Cerebellar nuclear complex (tissue), 1 donor: ENCODE measurements around the gene PREX1.
"Not testable (repeated sequence)": the region's sequence is repeated elsewhere in the genome, so short reads cannot be mapped to it uniquely, and the experiment has no call there.

Source experiments
- DNase-seq, 2 experiments: peaks; one replicate each; lab custom pipeline; 2025; lab: John Stamatoyannopoulos, UW

PREX1 gene

DNA sequence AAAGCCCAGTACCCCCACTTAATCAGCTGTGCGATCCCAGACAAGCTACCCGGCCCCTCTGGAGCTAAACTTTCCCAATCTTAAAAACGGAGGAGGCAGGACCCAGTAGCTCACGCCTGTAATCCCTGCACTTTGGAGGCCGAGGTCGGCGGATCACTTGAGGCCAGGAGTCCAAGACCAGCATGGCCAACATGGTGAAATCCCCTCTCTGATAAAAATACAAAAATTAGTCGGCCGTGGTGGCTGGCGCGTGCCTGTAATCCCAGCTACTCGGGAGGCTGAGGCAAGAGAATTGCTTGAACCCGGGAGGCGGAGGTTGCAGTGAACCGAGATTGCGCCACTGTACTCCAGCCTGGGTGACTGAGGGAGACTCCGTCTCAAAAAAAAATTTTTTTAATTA is 1.3 kb downstream of the PREX1 start:
- DNase-seq, result not testable (repeated sequence)

DNA sequence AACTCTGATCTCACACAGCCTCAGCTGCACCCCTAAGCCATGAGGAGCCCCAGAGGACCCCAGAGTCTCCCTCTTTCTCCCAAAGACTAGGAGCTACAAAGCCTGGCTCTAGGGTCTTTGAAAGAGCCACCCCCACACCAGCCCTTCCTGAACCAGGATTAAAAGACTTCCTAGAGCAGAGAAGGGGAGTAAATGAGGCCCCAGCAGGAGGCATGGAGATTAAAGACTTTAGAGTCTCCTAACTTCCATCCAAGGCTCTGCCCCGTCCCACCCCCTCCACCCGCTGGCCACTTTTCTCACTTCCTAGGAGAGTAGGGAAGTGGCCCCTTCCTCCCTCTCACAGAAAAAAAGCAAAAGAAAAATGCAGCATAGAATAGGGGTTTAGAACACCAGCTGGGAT is 1.7 kb downstream of the PREX1 start:
- DNase-seq, result no peak

DNA sequence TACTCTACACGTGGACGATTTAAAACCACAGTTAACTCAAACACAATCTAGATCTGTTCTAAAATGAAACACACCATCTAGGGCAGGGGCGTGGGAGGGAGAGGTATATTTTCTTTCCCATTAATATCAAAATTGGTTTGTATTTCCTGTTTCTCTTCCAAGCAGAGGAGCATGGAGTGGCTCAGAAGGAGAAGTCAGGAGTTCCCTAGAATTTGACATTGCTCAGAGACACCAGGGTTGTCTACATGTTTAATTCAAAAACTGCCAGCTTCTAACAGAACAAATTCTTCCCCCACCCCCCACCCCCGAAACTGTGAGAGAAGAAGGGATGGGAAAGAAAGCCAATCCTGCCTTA is 2.3 kb downstream of the PREX1 start:
- no peak for DNase-seq

DNA sequence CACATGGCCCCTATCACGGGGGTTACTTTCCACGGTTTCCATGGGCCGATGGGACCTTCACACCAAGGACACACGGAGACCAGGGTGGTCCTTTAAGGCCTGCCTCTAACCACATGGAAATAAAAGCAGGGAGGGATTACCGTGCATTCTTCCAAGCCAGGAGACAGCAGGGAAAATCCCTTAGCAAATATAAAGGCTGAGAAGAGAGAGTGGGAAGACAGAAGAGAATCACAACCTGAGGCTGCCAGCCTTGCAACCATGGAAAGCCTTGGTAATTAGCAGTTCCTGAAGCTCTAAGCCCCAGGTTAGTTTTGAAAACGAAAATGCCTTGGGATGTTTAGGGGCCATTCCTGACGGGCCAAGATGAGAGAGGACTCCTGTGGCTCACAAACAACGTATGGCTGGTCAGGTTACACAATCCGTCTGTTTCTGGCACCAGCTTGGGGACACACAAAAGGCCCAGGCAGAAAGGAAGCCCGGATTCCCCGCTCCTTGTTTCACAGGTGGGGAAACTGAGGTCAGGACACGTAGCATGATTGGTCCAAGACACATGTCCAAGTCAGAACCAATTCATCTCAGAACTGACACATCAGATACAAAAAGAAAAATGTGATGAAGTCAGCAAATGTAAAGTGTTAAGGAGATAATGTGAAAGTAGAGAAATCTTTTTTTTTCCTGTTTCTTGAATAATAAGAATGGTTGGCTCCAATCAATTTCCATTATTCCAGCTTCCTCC is 2.8 kb downstream of the PREX1 start:
- DNase-seq, result no peak

DNA sequence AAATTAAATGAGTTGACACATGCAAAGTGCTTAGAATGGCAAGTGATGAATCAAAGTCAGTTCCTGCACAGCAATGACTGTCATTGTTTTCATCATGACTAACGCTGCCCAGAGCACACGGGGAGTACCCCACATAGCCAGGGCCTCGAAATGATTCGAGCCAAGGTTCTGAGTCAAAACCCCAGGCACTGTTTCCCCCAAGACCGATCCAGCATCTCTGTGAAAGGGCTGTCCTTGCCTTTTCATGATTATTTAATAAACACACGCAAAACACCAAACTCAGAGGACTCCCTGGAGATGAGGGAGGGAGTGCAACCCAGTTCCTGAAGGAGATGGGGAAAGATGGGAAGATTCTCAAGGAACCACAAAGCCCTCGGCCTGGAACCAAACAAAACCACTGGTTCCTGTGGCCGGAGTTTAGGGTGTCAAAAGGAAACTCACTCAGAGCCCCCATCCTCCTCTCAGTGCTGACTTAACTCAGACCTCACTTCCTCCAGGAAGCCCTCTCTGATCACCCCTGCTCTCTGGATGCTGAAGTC is 3.8 kb downstream of the PREX1 start:
- DNase-seq, result no peak

DNA sequence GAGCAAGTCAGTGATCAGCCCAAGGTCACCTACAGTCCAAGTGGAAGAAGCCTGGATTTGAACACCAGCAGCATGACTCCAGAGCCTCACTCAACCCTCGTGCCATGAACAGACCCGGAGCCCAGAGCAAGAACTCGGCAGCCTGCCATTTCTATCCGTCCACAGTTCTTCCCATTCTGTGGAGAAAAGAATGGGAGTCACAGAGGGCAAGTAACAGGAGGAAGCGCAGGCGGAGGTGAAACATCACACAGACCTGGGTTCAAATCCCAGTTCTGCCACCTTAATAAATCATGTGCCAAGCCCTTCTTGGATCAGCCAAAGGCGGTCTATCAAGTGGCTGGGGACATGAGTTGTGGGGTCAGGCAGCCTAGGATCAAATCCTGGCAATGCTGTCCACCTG is 4.3 kb downstream of the PREX1 start:
- DNase-seq, result no peak

DNA sequence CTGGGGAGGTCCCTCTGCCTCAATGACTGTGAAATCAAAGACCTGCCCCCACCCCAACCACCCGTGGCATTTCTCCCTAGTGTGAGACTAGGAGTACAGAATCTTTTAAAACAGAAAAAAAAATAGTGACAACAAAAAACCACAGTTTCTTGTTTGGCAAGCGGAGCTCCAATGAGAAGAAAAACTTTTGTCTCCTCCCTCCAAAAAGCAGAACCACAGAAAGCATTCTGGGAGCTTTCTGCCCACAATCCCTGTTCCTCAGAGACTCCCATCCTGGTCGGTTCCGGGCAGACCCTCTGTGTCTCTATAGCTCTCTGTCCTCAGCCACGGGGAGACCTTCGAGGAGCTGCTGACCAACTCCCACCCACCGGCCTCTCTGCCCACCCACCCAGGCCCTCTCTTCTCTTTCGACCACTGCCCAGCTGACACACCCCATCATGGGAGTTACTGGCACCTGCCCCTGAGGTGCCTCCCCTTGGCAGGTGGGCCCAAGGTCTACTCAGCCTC is 4.9 kb downstream of the PREX1 start:
- DNase-seq, result no peak

DNA sequence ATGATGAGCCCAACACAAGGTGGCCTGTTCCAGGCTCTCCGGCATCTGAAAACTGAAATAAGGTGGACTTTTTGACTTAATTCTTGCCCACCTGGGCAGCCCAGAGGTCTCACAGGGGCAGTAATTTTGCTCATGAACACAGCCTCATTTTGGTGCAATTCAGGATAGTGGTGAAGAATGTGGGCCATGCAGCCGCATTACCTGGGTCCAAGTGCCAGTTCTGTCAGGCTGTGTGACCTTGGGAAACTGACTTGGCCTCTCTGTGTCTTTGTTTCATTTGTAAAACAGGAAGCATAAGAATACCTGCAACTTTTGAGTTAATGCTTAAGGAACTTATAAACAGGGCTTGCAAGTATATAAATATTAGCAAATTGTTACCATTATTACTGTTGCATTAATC is 5.6 kb downstream of the PREX1 start:
- no peak for DNase-seq

DNA sequence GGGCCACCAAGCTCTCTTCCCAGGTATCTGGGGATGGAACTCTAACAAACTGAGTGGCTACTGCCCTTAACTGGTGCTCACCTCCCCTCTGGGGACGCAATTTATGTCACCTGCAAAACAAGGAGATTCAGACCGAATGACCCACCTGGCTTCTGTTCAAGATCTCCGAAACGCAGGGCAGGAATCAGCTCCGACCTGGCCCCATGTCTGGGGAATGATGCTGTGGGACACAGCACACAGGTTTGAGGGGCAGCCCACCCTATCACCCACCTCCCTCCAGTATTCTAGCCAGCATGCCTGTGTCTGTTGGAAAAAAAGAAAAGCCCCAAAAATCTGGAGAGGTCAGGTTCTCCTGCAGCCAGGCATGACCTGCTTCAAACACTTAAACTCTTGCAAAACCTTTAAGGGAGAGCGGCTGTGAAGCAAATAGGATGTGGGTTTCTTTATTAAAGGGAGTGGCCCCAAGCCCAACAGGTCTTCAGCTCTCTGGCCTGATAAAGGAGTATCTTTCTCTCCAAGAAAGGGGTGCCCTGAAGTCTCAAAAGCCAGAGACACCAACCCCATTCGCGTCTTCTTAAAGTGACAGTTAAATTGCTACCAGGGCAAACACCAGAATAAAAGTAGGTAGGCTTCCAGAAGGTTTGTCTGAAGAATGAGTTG is 6.4 kb downstream of the PREX1 start:
- DNase-seq, result no peak

DNA sequence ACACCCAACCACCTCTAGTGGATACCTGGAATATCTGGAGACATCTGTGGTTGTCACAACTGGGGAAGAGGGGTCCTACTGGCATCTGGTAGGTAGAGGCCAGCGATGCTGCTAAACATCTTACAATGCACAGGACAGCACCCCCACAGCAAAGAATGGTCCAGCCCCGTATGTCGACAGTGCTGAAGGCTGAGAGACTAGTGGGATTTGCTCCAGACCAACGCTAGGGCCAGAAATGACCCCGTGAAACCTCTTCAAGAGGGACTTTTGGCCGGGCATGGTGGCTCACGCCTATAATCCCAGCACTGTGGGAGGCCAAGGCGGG is 7.2 kb downstream of the PREX1 start:
- DNase-seq, result no peak

DNA sequence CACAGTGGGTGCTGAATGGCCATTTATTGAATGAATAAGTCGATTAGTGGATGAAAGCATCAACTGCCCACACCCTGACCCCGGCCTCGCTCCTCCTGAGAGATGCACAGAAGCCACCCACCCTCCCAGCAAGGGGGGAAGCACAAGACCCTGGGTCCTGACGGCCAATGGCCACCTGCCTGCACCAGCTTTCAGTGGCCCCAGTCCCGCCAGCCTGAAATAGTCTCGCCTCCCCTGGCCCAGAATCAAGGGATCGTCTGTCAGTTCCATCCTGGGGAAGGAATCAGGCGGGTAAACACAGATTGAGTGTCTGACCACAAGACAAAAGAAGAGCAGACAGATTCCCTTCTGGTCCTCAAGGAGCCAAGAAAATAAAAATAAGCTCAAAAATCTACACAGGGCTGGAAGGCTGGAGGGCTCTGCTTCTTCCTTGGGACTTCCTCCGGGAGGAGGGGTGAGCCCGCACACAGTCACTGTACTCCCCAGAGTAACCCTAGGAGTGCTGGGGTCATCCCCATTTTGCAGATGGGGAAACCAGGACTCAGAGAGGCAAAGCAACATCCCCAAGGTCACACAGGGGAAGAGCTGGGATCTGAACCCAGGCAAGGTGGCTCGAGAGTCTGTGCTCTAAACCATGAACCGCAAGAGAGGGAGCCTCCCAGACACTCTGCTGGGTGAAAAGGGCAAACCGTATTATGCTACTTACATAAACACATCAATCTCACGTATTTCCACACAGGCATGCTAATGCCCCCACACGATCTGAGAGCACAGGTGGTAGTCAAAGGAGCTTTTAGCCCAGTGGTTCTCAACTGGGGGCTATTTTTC is 7.8 kb downstream of the PREX1 start:
- DNase-seq, result no peak

DNA sequence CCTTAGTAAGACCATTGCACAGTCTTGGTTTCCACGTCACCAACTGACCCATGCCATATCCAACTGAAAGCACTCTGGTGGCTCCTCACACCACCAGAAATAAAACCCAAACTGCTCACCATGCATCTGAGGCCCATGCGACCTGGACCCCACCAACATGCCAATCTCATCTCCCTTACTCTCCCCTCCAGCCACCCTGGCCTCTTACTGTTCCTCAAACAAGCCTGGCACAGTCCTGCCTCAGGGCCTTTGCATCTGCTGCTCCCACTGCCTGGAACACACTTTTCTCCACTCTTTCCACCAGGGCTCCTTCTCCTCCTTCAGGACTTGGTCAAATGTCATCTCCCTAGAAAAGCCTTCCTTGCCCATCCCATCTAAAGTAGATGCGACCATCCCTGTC is 8.7 kb downstream of the PREX1 start:
- DNase-seq, result no peak

DNA sequence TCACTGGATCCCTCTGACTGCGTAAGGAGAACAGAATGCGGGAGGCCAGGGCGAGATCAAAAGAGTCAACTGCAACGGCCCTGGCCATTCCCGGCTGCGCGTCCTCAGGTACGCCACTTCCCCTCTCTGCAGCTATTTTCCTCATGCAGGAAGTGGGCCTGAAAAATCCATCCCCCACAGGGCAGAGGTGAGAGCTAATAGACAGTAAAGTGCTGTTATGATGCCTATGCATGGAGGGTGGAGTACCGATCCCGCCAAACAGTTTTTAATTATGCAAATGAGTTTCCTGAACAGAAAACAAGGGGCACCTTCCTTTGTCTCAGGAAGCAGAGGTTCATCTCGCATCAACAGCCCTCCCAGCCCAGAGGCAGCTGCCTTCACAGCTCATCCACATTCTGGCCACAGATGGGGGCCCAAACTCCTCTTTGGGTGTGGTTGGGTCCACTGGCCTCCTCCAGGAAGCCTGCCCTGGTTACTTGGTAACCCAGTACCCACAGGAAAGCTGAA is 9.3 kb downstream of the PREX1 start:
- no peak for DNase-seq

DNA sequence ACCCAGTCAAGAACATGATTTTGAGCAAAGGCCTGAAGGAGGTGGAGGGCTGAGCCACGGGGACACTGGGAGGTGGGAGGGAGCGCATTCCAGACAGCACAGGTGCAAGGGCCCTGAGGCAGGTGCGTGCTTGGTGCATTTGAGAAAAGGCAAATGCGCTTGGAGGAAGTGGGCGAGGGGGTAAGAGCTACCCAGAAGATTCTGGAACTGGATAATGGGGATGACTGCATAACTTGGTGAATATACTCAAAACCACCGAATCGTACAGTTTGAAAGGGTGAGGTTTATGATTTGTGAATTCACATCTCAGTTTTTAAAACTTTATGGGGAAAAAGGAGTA is 9.8 kb downstream of the PREX1 start:
- DNase-seq, result no peak

DNA sequence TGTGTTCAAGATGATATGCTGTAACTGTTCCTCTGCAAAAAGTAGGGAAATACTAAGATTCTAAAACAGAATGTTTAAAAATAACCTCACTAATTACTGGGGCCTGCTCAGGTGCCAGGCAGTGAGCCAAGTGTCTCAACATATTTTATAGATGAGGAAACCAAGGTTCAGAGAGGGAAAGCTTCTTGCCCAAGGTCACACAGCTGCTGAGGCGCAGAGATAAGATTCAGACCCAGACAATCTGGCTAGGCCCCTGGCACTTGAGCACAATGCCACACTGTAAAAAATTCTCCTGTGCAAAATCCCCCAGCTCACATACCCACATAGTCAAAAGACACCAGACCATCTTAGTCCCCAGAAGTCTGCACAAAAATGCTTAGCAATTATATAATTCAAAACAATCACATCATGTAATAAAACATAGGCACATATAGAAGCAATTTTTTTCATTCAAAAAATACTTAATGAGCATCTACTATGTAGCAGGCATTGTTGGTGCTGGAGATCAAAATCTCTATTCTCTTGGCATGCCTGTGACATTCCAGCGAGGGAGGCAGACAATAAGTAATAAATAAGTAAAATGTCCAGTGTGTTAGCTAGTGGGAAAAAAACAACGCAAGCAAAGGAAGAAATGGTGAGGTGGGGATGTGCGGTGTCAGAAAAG is 10.3 kb downstream of the PREX1 start:
- DNase-seq, result no peak

DNA sequence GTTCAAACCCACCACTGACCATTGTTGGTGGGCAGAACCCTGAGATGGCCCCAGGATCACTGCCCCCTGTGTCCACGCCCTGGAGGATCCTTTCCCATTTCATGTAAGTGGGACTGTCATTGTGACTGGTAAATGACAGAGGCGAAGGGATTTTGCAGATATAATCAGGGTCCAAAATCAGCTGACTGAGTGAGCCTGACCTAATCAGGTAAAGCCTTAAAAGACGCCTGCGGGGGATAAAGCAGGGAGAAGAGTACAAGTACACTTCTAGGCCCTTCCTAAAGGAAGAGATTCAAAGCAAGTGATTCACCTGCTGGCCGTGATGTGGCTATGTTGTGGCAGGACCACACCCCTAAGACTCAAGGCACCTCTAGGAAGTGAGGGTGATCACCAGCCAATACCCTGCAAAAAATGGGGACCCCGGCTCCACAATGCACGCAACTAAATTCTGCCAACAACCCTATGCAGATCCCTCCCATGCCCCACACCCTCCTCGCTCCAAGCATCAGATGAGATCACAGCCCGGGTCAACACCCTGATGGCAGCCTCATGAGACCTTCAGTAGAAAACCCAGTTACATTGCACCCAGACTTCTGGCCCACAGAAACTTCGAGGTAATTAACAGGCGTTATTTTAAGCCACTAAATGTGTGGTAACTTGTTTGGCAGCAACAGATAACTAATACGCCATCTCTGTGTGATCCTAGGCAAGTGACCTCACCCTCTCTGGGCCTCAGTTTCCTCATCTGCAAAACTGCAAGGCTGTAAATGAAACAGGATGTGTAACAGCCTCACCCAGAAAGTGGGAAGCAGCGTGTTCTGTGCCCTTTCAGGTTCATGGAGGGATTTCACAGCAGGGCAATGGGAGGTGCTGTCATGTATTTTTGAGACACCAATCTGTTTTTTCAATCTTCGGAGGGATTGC is 11.3 kb downstream of the PREX1 start:
- no peak for DNase-seq

DNA sequence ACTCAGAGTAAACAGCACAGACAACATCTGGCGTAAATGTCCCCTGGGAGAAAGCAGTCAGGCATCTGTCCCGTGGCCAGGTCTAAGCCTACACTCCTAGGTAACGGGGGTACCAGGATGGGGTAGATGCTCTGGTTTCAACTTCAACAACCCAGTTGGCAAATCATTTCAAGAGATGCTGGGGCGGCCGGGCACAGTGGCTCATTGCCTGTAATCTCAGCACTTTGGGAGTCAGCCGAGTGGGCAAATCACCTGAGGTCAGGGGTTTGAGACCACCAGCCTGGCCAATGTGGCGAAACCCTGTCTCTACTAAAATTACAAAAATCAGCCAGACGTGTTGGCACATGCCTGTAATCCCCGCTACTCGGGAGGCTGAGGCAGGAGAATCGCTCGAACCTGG is 12.3 kb downstream of the PREX1 start:
- no peak for DNase-seq

DNA sequence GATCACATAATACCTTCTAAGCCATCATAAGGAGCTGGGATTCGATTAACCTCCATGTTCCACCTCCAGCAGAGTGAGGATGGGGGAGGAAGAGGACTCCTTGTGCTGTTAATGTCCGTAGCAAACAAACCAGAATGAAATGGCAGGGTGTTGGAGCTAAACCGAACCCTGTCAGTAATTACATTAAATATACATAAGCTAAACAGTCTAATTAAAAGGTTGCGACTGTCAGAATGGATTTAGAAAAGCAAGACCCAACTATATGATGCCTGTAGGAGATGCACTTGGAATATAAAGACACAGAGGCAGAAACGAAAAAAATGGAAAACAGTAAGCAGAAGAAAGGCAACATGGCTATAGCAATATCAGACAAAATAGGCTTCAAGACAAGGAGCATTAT is 13.2 kb downstream of the PREX1 start:
- DNase-seq, result no peak

DNA sequence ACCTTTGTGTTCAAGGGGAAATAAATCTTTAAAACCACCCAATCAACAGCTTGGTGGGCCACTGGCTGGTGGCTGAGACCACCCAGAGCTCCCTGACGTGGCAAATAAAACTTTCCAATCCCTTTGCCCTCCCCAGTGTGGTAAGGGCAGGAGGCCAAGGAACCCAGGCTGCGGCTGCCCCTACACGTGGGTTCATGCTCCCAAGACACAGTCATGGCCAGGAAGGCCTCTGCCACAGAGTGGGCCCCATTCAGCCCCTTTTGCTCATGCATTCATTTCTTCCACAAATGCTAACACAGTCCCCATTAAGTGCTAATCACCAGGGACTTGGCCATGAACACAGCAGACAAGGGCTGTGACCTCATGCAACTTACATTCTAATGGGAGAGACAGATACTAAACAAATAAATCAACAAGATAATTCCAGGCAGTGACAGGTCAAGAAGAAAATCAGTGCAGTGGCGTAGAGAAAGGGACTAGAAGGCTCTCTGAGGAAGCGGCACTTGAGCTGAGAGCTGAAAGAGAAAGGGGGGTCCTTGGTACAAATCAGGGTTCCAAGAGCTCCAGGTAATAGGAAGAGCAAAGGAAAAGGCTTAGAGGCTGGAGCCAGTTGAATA is 13.8 kb downstream of the PREX1 start:
- DNase-seq, result no peak

DNA sequence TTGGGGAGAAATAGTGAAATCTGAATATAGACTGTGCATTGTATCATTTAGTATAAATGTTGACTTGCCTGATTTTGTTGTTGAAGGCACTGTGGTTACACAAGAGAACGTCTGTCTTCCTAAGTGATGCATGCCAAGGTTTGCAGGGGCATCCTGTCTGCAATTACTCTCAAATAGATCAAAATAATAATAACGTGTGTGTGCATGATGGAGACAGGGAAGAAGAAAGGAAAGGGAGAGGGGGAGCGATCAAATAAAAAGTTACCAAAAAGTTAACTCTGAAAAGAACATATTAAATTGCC is 14.4 kb downstream of the PREX1 start:
- DNase-seq, result no peak
